WTC11 (cell line): ENCODE data around the gene CRYGC.

ENCODE experiments used
- FOXP1 ChIP-seq: sonication (generic); formaldehyde crosslinking; IDR thresholded peaks from 2 replicates; pipeline ENCODE4 v1.8.0; 2022; ENCODE audit warnings: missing genetic modification reagents, mild to moderate bottlenecking, moderate library complexity, borderline replicate concordance
- GABPB1 ChIP-seq: sonication (generic); formaldehyde crosslinking; IDR thresholded peaks from 2 replicates; pipeline ENCODE4 v1.8.1; 2023; ENCODE audit warnings: mild to moderate bottlenecking, missing genetic modification reagents
- MXD4 ChIP-seq: fragments of 250-450 bp; sonication (Bioruptor Pico); IDR thresholded peaks from 2 replicates; pipeline ENCODE4 v1.8.0; 2021; ENCODE audit warnings: mild to moderate bottlenecking, moderate library complexity, borderline replicate concordance
- TEAD4 ChIP-seq: sonication (generic); formaldehyde crosslinking; IDR thresholded peaks from 2 replicates; pipeline ENCODE4 v1.8.0; 2022; ENCODE audit warnings: mild to moderate bottlenecking, missing genetic modification reagents
- ZNF138 ChIP-seq: sonication (generic); formaldehyde crosslinking; conservative IDR thresholded peaks from 2 replicates; pipeline ENCODE4 v1.8.1; 2022; ENCODE audit warnings: mild to moderate bottlenecking, moderate library complexity, missing genetic modification reagents
- ZNF317 ChIP-seq: sonication (generic); formaldehyde crosslinking; IDR thresholded peaks from 2 replicates; pipeline ENCODE4 v1.8.1; 2023; ENCODE audit warnings: low read depth, mild to moderate bottlenecking, moderate library complexity, missing genetic modification reagents, borderline replicate concordance
- ZNF396 ChIP-seq: fragments of 250-450 bp; sonication (Bioruptor Pico); IDR thresholded peaks from 2 replicates; pipeline ENCODE4 v1.8.0; 2021; ENCODE audit warnings: mild to moderate bottlenecking, moderate library complexity, borderline replicate concordance
- TF ChIP-seq, protein P1 (sequence below): fragments of 200-600 bp; IDR thresholded peaks from 2 replicates; pipeline ENCODE4 v1.8.0; 2022; ENCODE audit warnings: antibody characterized with exemption
- TF ChIP-seq, protein P2 (sequence below): sonication (generic); formaldehyde crosslinking; IDR thresholded peaks from 2 replicates; pipeline ENCODE4 v1.8.0; 2022; ENCODE audit warnings: mild to moderate bottlenecking, missing genetic modification reagents
- TF ChIP-seq, protein P3 (sequence below): sonication (generic); formaldehyde crosslinking; IDR thresholded peaks from 2 replicates; pipeline ENCODE4 v1.8.1; 2023; ENCODE audit warnings: mild to moderate bottlenecking, missing genetic modification reagents, borderline replicate concordance
- TF ChIP-seq, protein P4 (sequence below): sonication (generic); formaldehyde crosslinking; IDR thresholded peaks from 2 replicates; pipeline ENCODE4 v1.8.1; 2023; ENCODE audit warnings: mild to moderate bottlenecking, missing genetic modification reagents, moderate library complexity
- TF ChIP-seq, protein P5 (sequence below): sonication (generic); formaldehyde crosslinking; IDR thresholded peaks from 2 replicates; pipeline ENCODE4 v1.8.1; 2022; ENCODE audit warnings: low read depth, mild to moderate bottlenecking, moderate library complexity, missing genetic modification reagents, borderline replicate concordance

DNA sequence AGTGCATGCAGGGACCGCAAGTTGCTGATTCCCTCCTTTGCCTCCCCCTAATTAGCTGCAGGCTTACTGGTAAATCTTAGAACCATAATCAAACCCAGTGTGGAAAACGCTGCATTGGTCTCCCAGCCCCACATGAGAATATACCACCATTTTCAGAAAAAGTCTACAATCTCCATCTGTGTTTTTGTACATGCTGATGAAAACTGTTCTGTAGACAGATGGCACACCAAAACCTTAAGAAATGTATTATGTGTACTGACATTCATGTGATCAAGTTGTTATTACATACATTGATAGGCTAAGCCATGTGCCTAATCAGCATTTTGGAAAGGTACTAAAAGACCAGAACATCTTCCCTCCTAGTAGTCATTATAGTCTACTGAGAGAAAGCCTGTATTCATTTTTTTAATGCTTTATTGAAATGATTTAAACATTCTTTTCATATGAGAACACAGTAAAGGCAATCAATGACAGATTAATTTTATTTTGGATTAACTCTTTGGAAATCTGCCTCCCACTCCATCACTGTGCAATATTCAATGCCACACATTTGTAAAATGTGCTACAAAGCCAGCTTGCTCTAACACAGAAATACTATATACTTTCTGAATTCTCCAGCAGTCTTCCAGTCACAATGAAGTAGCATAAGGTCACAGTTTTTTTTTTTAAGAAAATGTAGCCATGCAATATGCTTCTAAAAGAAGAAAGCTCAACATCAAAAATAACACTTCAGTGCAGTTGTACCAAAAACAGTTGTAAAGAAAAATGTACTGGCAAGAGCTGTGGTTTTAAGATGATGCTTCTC, 35.5 kb upstream of the CRYGC start:
- TF ChIP-seq, protein P1, sequence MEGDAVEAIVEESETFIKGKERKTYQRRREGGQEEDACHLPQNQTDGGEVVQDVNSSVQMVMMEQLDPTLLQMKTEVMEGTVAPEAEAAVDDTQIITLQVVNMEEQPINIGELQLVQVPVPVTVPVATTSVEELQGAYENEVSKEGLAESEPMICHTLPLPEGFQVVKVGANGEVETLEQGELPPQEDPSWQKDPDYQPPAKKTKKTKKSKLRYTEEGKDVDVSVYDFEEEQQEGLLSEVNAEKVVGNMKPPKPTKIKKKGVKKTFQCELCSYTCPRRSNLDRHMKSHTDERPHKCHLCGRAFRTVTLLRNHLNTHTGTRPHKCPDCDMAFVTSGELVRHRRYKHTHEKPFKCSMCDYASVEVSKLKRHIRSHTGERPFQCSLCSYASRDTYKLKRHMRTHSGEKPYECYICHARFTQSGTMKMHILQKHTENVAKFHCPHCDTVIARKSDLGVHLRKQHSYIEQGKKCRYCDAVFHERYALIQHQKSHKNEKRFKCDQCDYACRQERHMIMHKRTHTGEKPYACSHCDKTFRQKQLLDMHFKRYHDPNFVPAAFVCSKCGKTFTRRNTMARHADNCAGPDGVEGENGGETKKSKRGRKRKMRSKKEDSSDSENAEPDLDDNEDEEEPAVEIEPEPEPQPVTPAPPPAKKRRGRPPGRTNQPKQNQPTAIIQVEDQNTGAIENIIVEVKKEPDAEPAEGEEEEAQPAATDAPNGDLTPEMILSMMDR: no peak
- TF ChIP-seq GABPB1 (CRISPR knock-in tag) (no peak), ZNF396 (CRISPR knock-in tag) (no peak), MXD4 (CRISPR knock-in tag) (no peak), ZNF317 (no peak), ZNF138 (CRISPR knock-in tag) (no peak), FOXP1 (CRISPR knock-in tag) (no peak), TEAD4 (no peak)
- TF ChIP-seq, protein P2, sequence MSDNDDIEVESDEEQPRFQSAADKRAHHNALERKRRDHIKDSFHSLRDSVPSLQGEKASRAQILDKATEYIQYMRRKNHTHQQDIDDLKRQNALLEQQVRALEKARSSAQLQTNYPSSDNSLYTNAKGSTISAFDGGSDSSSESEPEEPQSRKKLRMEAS (CRISPR knock-in tag): no peak
- TF ChIP-seq, protein P3, sequence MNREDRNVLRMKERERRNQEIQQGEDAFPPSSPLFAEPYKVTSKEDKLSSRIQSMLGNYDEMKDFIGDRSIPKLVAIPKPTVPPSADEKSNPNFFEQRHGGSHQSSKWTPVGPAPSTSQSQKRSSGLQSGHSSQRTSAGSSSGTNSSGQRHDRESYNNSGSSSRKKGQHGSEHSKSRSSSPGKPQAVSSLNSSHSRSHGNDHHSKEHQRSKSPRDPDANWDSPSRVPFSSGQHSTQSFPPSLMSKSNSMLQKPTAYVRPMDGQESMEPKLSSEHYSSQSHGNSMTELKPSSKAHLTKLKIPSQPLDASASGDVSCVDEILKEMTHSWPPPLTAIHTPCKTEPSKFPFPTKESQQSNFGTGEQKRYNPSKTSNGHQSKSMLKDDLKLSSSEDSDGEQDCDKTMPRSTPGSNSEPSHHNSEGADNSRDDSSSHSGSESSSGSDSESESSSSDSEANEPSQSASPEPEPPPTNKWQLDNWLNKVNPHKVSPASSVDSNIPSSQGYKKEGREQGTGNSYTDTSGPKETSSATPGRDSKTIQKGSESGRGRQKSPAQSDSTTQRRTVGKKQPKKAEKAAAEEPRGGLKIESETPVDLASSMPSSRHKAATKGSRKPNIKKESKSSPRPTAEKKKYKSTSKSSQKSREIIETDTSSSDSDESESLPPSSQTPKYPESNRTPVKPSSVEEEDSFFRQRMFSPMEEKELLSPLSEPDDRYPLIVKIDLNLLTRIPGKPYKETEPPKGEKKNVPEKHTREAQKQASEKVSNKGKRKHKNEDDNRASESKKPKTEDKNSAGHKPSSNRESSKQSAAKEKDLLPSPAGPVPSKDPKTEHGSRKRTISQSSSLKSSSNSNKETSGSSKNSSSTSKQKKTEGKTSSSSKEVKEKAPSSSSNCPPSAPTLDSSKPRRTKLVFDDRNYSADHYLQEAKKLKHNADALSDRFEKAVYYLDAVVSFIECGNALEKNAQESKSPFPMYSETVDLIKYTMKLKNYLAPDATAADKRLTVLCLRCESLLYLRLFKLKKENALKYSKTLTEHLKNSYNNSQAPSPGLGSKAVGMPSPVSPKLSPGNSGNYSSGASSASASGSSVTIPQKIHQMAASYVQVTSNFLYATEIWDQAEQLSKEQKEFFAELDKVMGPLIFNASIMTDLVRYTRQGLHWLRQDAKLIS: no peak
- TF ChIP-seq, protein P4, sequence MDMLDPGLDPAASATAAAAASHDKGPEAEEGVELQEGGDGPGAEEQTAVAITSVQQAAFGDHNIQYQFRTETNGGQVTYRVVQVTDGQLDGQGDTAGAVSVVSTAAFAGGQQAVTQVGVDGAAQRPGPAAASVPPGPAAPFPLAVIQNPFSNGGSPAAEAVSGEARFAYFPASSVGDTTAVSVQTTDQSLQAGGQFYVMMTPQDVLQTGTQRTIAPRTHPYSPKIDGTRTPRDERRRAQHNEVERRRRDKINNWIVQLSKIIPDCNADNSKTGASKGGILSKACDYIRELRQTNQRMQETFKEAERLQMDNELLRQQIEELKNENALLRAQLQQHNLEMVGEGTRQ (CRISPR knock-in tag): no peak
- TF ChIP-seq, protein P5, sequence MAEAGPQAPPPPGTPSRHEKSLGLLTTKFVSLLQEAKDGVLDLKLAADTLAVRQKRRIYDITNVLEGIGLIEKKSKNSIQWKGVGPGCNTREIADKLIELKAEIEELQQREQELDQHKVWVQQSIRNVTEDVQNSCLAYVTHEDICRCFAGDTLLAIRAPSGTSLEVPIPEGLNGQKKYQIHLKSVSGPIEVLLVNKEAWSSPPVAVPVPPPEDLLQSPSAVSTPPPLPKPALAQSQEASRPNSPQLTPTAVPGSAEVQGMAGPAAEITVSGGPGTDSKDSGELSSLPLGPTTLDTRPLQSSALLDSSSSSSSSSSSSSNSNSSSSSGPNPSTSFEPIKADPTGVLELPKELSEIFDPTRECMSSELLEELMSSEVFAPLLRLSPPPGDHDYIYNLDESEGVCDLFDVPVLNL (CRISPR knock-in tag): no peak
